HCT116 (cell line): Measurements from ENCODE around the gene EVL. TPM values are rescaled to one million over a fixed set of nuclear protein-coding genes. Genes with fewer than 3 reads are reported as not detected.

Source experiments
- ATAC-seq: fragments of 200-7000 bp; cut with Tn5 transposase; 2 replicates; pipeline ENCODE4 v1.9.1; 2020; ENCODE audit warnings: mild to moderate bottlenecking, moderate library complexity
- BruUV-seq: library from RNA; stranded (reverse); fragments of 400-500 nt; replicated peaks from 2 replicates; lab custom pipeline; 2021; lab: Mats Ljungman, UMichigan
- CTCF ChIA-PET: fragments of 300-600 bp; sonication (Branson Sonifier 250); formaldehyde crosslinking; loops from one replicate; lab custom pipeline; 2021; ENCODE audit warnings: antibody characterized with exemption; lab: Charles Lee
- POLR2A ChIA-PET: fragments of 300-600, 350-600 bp; sonication (Branson Sonifier 250); formaldehyde crosslinking; loops from one replicate; lab custom pipeline; 2021; ENCODE audit warnings: antibody characterized with exemption; lab: Charles Lee
- RAD21 ChIA-PET, 2 experiments: fragments of 300-600 bp; sonication (Branson Sonifier 250); formaldehyde crosslinking; loops; one replicate each; lab custom pipeline; 2023; ENCODE audit warnings: low total read pairs in 2 of 2; ENCODE audit not compliant: uncharacterized antibody in 2 of 2, unreplicated experiment in 2 of 2, low non-redundant PET in 1 of 2; lab: Charles Lee
- DNase-seq: peaks from one replicate; pipeline ENCODE4 v3.0.0-alpha.2; 2010; ENCODE audit warnings: low read depth, low spot score
- H2AFZ ChIP-seq: fragments of 200-600 bp; shearing (Covaris generic), sonication (generic); 2 replicates; pipeline ENCODE4 v1.6.1; 2017; ENCODE audit warnings: low read depth, mixed run types, mixed read lengths, antibody characterized with exemption, low read length; ENCODE audit not compliant: poor library complexity, severe bottlenecking
- H3K27ac ChIP-seq: 2 replicates; pipeline ENCODE4 v1.5.1; 2012; ENCODE audit warnings: low read depth, low read length
- H3K27me3 ChIP-seq: fragments of 200-600 bp; sonication (generic); 2 replicates; pipeline ENCODE4 v1.6.1; 2016; ENCODE audit warnings: mixed run types, low read length, mixed read lengths; ENCODE audit not compliant: insufficient read depth
- H3K36me3 ChIP-seq, 2 experiments: fragments of 200-500 bp in 1 of 2; fragments of 200-600 bp in 1 of 2; sonication (Bioruptor generic) in 1 of 2; sonication (generic) in 1 of 2; 2 replicates each; pipeline versions ENCODE4 v1.5.1 to v1.6.1; 2014 to 2016; ENCODE audit warnings: low read length in 2 of 2, inconsistent platforms in 1 of 2, mixed read lengths in 1 of 2, mixed run types in 1 of 2; ENCODE audit not compliant: insufficient read depth in 2 of 2, control insufficient read depth in 1 of 2
- H3K4me1 ChIP-seq, 2 experiments: fragments of 200-600 bp in 1 of 2; sonication (generic) in 1 of 2; 2 replicates each; pipeline versions ENCODE4 v1.5.1 to v1.6.1; 2012 to 2017; ENCODE audit warnings: low read length in 2 of 2, inconsistent platforms in 1 of 2, mild to moderate bottlenecking in 1 of 2, mixed read lengths in 1 of 2, mixed run types in 1 of 2, moderate library complexity in 1 of 2; ENCODE audit not compliant: insufficient read depth in 2 of 2, control insufficient read depth in 1 of 2
- H3K4me2 ChIP-seq: fragments of 200-600 bp; sonication (generic); 2 replicates; pipeline ENCODE4 v1.6.1; 2017; ENCODE audit warnings: mixed run types, low read length, mixed read lengths
- H3K4me3 ChIP-seq, 2 experiments: fragments of 200-600 bp in 1 of 2; sonication (generic) in 1 of 2; replicated peaks in 1 of 2; 2 replicates each; pipeline ENCODE4 v1.5.1; 2011 to 2016; ENCODE audit warnings: low read length in 2 of 2, control low read depth in 1 of 2, low read depth in 1 of 2, mild to moderate bottlenecking in 1 of 2, mixed read lengths in 1 of 2, mixed run types in 1 of 2
- H3K79me2 ChIP-seq: fragments of 200-600 bp; sonication (generic); 2 replicates; pipeline ENCODE4 v1.6.1; 2017; ENCODE audit warnings: mild to moderate bottlenecking, mixed run types, low read length, moderate library complexity, mixed read lengths; ENCODE audit not compliant: insufficient read depth
- H3K9ac ChIP-seq: fragments of 200-600 bp; sonication (generic); 2 replicates; pipeline ENCODE4 v1.6.1; 2016; ENCODE audit warnings: low read length, mixed read lengths
- H3K9me2 ChIP-seq: fragments of 200-600 bp; sonication (generic), shearing (Covaris generic); 2 replicates; pipeline ENCODE4 v1.6.1; 2017; ENCODE audit warnings: mixed run types, mild to moderate bottlenecking, moderate library complexity; ENCODE audit not compliant: insufficient read depth
- H3K9me3 ChIP-seq, 2 experiments: fragments of 200-500 bp in 1 of 2; fragments of 200-600 bp in 1 of 2; sonication (Bioruptor generic) in 1 of 2; sonication (generic) in 1 of 2; 2 replicates each; pipeline ENCODE4 v1.6.1; 2014 to 2017; ENCODE audit warnings: low read length in 2 of 2, mixed read lengths in 2 of 2, inconsistent platforms in 1 of 2, low read depth in 1 of 2, mild to moderate bottlenecking in 1 of 2, mixed run types in 1 of 2, moderate library complexity in 1 of 2; ENCODE audit not compliant: control insufficient read depth in 1 of 2, insufficient read depth in 1 of 2
- H4K20me1 ChIP-seq: fragments of 200-600 bp; sonication (generic), shearing (Covaris generic); 2 replicates; pipeline ENCODE4 v1.6.1; 2017; ENCODE audit warnings: mixed run types, mild to moderate bottlenecking, moderate library complexity; ENCODE audit not compliant: insufficient read depth
- EGR1 ChIP-seq: IDR thresholded peaks from 2 replicates; pipeline ENCODE4 v1.6.1; 2012; ENCODE audit warnings: low read depth
- FOSL1 ChIP-seq: IDR thresholded peaks from 2 replicates; pipeline ENCODE4 v1.6.1; 2012; ENCODE audit warnings: low read depth
- JUND ChIP-seq: IDR thresholded peaks from 2 replicates; pipeline ENCODE4 v1.6.1; 2012
- MAX ChIP-seq: IDR thresholded peaks from 2 replicates; pipeline ENCODE4 v1.6.1; 2012
- POLR2A ChIP-seq: IDR thresholded peaks from 2 replicates; pipeline ENCODE4 v1.7.0; 2011; ENCODE audit warnings: borderline replicate concordance; ENCODE audit not compliant: insufficient read depth, insufficient read length; ENCODE audit errors: extremely low read depth
- POLR2AphosphoS5 ChIP-seq: IDR thresholded peaks from 2 replicates; pipeline ENCODE4 v1.6.1; 2011; ENCODE audit warnings: mild to moderate bottlenecking, low read depth, low read length, moderate library complexity
- RAD21 ChIP-seq: IDR thresholded peaks from 2 replicates; pipeline ENCODE4 v1.6.1; 2012; ENCODE audit warnings: low read depth, mild to moderate bottlenecking
- SIN3A ChIP-seq: IDR thresholded peaks from 2 replicates; pipeline ENCODE4 v1.6.1; 2012; ENCODE audit warnings: low read depth
- TCF7L2 ChIP-seq: IDR thresholded peaks from 2 replicates; pipeline ENCODE4 v1.7.0; 2011; ENCODE audit warnings: borderline replicate concordance, inconsistent platforms; ENCODE audit not compliant: insufficient read depth, insufficient read length; ENCODE audit errors: extremely low read depth
- YY1 ChIP-seq: IDR thresholded peaks from 2 replicates; pipeline ENCODE4 v1.6.1; 2011; ENCODE audit warnings: low read length, low read depth, moderate library complexity, mild to moderate bottlenecking; ENCODE audit not compliant: insufficient replicate concordance; ENCODE audit errors: extremely low read depth
- ZFX ChIP-seq: fragments of 450-650 bp; IDR thresholded peaks from 2 replicates; pipeline ENCODE4 v1.6.1; 2017
- ZNF274 ChIP-seq: fragments of 200-500 bp; sonication (Bioruptor generic); IDR thresholded peaks from 2 replicates; pipeline ENCODE4 v1.6.1; 2014; ENCODE audit warnings: mild to moderate bottlenecking, low read depth, low read length, inconsistent platforms
- intact Hi-C: fragments of 100-400 bp; cut with micrococcal nuclease; formaldehyde crosslinking; loops from 2 replicates; pipeline ENCODE4 v1.10.0; 2022
- total RNA-seq: library from RNA; stranded (reverse); gene quantifications from one replicate; pipeline ENCODE4 v1.2.1, GENCODE V29; 2021; ENCODE audit not compliant: unreplicated experiment
- TF ChIP-seq, protein P1 (sequence below): IDR thresholded peaks from 2 replicates; pipeline ENCODE4 v1.6.1; 2011; ENCODE audit warnings: mild to moderate bottlenecking, low read length, moderate library complexity; ENCODE audit not compliant: insufficient replicate concordance; ENCODE audit errors: extremely low read depth
- TF ChIP-seq, protein P2 (sequence below): IDR thresholded peaks from 2 replicates; pipeline ENCODE4 v1.6.1; 2012
- TF ChIP-seq, protein P3 (sequence below), 3 experiments: fragments of 200-600 bp in 1 of 3; sonication (generic) in 1 of 3; IDR thresholded peaks in 2 of 3; conservative IDR thresholded peaks in 1 of 3; 2 replicates each; pipeline ENCODE4 v1.5.1; 2012 to 2017; ENCODE audit warnings: low read depth in 2 of 3, low read length in 2 of 3, antibody characterized with exemption in 1 of 3, borderline replicate concordance in 1 of 3, control low read depth in 1 of 3, mild to moderate bottlenecking in 1 of 3, mixed read lengths in 1 of 3, mixed run types in 1 of 3, moderate library complexity in 1 of 3; ENCODE audit not compliant: insufficient read depth in 1 of 3

The EVL gene
- total RNA-seq, 1 experiment from 2014 or later: 19.9 TPM

DNA sequence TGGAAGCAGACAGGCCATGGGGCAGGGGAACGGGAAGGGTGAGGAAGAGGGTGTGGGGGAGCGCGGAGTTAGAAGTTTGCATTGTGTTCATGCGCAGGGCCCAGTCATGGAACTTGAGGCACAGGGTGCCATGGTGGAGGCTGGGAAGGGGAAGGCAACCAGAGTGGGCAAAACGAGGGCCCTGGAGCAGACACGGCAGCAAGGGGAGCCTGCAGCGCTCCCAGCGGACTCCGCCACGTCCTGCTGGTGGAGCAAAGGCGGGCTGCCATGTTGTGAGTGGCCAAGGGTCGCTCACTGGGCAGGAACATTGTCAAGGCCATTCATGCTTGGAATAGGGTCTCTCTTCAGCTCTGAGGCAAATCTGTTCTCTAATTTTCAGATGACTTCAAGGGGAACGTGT is 73.7 kb downstream of the EVL start:
- DNase-seq (no peak), ATAC-seq (no peak)
- Histone ChIP-seq H3K4me1 (peaks cover 7 to 11% of the 10 kb centered on the region in 2 experiments; a peak in 3 of 4 replicates), H3K4me2 (no peak overlapping the region), H4K20me1 (no peaks in the 10 kb centered on the region), H3K9me2 (no peaks in the 10 kb centered on the region), H3K36me3 (no peaks in the 10 kb centered on the region), H3K79me2 (no peaks in the 10 kb centered on the region), H3K27ac (no peak overlapping the region), H3K9ac (no peak overlapping the region), H3K27me3 (no peaks in the 10 kb centered on the region), H3K4me3 (no peak overlapping the region), H3K9me3 (no peaks in the 10 kb centered on the region), H2AFZ (no peak overlapping the region)
- TF ChIP-seq RAD21: no peak
- no peak for TF ChIP-seq JUND
- no peak for TF ChIP-seq YY1
- no peak for TF ChIP-seq FOSL1
- TF ChIP-seq POLR2A: no peak
- TF ChIP-seq, protein P1, sequence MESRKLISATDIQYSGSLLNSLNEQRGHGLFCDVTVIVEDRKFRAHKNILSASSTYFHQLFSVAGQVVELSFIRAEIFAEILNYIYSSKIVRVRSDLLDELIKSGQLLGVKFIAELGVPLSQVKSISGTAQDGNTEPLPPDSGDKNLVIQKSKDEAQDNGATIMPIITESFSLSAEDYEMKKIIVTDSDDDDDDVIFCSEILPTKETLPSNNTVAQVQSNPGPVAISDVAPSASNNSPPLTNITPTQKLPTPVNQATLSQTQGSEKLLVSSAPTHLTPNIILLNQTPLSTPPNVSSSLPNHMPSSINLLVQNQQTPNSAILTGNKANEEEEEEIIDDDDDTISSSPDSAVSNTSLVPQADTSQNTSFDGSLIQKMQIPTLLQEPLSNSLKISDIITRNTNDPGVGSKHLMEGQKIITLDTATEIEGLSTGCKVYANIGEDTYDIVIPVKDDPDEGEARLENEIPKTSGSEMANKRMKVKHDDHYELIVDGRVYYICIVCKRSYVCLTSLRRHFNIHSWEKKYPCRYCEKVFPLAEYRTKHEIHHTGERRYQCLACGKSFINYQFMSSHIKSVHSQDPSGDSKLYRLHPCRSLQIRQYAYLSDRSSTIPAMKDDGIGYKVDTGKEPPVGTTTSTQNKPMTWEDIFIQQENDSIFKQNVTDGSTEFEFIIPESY: no peak
- TF ChIP-seq SIN3A: no peak
- TF ChIP-seq ZFX: no peak
- TF ChIP-seq POLR2AphosphoS5: no peak
- no peak for TF ChIP-seq ZNF274
- TF ChIP-seq EGR1: no peak
- TF ChIP-seq, protein P2, sequence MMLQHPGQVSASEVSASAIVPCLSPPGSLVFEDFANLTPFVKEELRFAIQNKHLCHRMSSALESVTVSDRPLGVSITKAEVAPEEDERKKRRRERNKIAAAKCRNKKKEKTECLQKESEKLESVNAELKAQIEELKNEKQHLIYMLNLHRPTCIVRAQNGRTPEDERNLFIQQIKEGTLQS: no peak
- TF ChIP-seq TCF7L2: no peak
- TF ChIP-seq, protein P3, sequence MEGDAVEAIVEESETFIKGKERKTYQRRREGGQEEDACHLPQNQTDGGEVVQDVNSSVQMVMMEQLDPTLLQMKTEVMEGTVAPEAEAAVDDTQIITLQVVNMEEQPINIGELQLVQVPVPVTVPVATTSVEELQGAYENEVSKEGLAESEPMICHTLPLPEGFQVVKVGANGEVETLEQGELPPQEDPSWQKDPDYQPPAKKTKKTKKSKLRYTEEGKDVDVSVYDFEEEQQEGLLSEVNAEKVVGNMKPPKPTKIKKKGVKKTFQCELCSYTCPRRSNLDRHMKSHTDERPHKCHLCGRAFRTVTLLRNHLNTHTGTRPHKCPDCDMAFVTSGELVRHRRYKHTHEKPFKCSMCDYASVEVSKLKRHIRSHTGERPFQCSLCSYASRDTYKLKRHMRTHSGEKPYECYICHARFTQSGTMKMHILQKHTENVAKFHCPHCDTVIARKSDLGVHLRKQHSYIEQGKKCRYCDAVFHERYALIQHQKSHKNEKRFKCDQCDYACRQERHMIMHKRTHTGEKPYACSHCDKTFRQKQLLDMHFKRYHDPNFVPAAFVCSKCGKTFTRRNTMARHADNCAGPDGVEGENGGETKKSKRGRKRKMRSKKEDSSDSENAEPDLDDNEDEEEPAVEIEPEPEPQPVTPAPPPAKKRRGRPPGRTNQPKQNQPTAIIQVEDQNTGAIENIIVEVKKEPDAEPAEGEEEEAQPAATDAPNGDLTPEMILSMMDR (IDR thresholded peaks at IDR 0.05 in 2 of 3, conservative IDR thresholded peaks at IDR 0.05 in 1 of 3; ENCODE audit: borderline replicate concordance in 1 of 3, insufficient read depth in 1 of 3, low read depth in 2 of 3, low read length in 2 of 3): no peak
- no peak for TF ChIP-seq MAX
- no TSS peak for BruUV-seq
- ChIA-PET CTCF (no interaction called here), POLR2A (no interaction called here), RAD21 (no interaction called here)
- intact Hi-C loops: no loop called here
